ENCODE measurements around the gene KCNIP4. TPM values are rescaled to one million over a fixed set of nuclear protein-coding genes. Genes with fewer than 3 reads are reported as not detected.

The KCNIP4 gene
- total and polyA plus RNA-seq, 2 of the 4 experiments (the other 2 are of a cell fraction): not detected

GRCh38 chr4:20954541-20954940 lies 994.0 kb downstream of the KCNIP4 start:
- no peak overlapping the region for H2AFZ ChIP-seq (replicated peaks; ENCODE audit: low read length, poor library complexity)
- intact Hi-C loops (cut with micrococcal nuclease) (no loop called here), in situ Hi-C loops (cut with MboI; ENCODE audit: low sequenced_read_pairs) (no loop called here), dilution Hi-C loops (cut with HindIII; ENCODE audit: low sequenced_read_pairs, unreplicated experiment) (no loop called here)
- no peak overlapping the region for H2BK5ac ChIP-seq (ENCODE audit: low read depth, low read length, poor library complexity, severe bottlenecking)
- no peak overlapping the region for H3K18ac ChIP-seq (ENCODE audit: low read depth, low read length)
- H4K20me1 ChIP-seq (ENCODE audit: insufficient read depth, low read length): no peaks in the 10 kb centered on the region
- ChIA-PET POLR2A (ENCODE audit: unreplicated experiment) (no interaction called here), CTCF (no interaction called here)
- H2AK5ac ChIP-seq (ENCODE audit: low read depth, low read length): no peak overlapping the region
- H3K4me2 ChIP-seq (ENCODE audit: low read depth, low read length): no peak overlapping the region
- no peak overlapping the region for H3K9ac ChIP-seq (ENCODE audit: low read depth, low read length)
- no peak overlapping the region for H3K23ac ChIP-seq (ENCODE audit: low read depth, low read length)
- no peak overlapping the region for H2BK15ac ChIP-seq (ENCODE audit: low read depth, low read length)
- BruUV-seq (replicated peaks): no TSS peak
- no peaks in the 10 kb centered on the region for H3K79me1 ChIP-seq (ENCODE audit: low read depth in 1 of 2, low read length in 2 of 2)
- H3K9me1 ChIP-seq (ENCODE audit: insufficient read depth, low read length): no peaks in the 10 kb centered on the region
- peaks cover 4% of the 10 kb centered on the region; the same call in 1 of the 2 replicates for H3K9me3 ChIP-seq (ENCODE audit: control insufficient read depth, insufficient read depth, low read length)
- ATAC-seq (ENCODE audit: low read depth): no peak
- H3K56ac ChIP-seq (ENCODE audit: extremely low read depth, insufficient read depth, low read length): no peak overlapping the region
- no peak for TF ChIP-seq ELK1 (IDR thresholded peaks at IDR 0.05; ENCODE audit: borderline replicate concordance, low read depth, low read length)
- TF ChIP-seq SMC3 (IDR thresholded peaks at IDR 0.05; ENCODE audit: low read depth, low read length): no peak
- H4K5ac ChIP-seq (ENCODE audit: low read depth, low read length): no peak overlapping the region
- no peak overlapping the region for H3K4me3 ChIP-seq (ENCODE audit: insufficient read depth, low read depth, low read length)
- H3K27me3 ChIP-seq (ENCODE audit: control insufficient read depth, insufficient read depth, low read length): no peaks in the 10 kb centered on the region
- H3K14ac ChIP-seq (replicated peaks; ENCODE audit: low read depth, low read length): no peak overlapping the region
- no peak overlapping the region for H4K8ac ChIP-seq (ENCODE audit: low read depth in 2 of 2, low read length in 2 of 2)
- no peak for DNase-seq
- H3K4me1 ChIP-seq (ENCODE audit: control insufficient read depth, insufficient read depth, low read length): no peaks in the 10 kb centered on the region
- no peak overlapping the region for H4K91ac ChIP-seq (ENCODE audit: insufficient read depth, low read depth, low read length)
- no peak overlapping the region for H3K27ac ChIP-seq (ENCODE audit: insufficient read depth, low read length)
- H2BK120ac ChIP-seq (ENCODE audit: low read depth, low read length): no peak overlapping the region
- no peaks in the 10 kb centered on the region for H3K36me3 ChIP-seq (ENCODE audit: control insufficient read depth, insufficient read depth, low read length)
- 29% methylated on average over 3 of the region's 5 CpGs; no CpG with 5 or more reads in 1 of the 2 experiments for WGBS, 2 experiments (ENCODE audit: extremely low coverage in 2 of 2, insufficient read length in 1 of 2)
- H2AK9ac ChIP-seq (replicated peaks; ENCODE audit: low read depth, low read length, poor library complexity): no peak overlapping the region
- H3K4ac ChIP-seq (ENCODE audit: low read depth, low read length): no peak overlapping the region
- no peak overlapping the region for H2BK20ac ChIP-seq (ENCODE audit: low read depth, low read length)
